ENCODE data around the gene KCNAB1.
"Not testable (repeated sequence)": the region's sequence is repeated elsewhere in the genome, so short reads cannot be mapped to it uniquely, and the experiment has no call there.

Gene KCNAB1

DNA sequence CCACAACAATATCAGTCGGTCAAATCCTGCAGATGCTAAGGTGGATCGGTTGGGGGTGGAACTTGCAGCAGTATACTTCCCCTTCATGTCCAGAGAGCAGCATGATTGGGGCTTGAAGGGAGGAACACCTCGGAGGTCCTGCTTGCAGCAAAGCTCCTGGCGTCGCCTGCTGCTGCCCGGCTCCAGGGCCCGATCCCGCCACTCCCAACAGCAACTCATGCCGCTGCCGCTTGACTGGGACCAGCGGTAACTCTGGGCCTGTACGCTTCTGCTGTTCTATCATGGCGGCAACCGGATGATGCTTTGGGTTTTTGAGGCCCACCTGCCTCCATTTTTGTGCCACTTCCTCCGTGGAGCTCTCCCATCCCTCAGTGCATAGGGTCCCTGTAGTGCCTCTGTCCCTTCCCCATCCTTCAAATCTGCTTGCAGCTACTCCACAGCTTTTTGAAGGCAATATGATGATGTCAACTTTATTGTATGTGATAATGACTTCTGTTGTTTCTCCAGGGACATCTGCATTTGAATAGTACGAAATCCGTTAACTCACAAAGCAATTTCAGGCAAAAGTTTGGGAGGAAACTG lies 56.3 kb downstream of the KCNAB1 start:
- no peak for FAIRE-seq

DNA sequence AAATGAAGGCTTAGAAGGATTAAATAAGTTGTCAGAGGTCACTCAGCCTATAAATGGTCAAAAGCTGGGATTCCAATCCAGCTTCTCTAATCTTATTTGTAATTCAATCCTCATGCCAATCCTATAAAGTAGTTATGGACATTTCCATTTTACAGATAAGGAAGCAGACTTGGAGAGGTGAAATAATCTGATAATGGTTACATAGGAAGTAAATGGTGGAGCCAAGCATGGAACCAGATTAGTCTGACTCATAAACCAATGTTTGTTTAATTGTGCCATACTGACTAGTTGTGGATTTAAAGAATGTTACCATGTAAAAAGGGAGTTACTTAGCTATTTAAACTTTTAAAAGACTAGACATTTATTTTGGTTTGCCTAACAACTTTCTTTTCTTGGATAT lies 59.7 kb downstream of the KCNAB1 start:
- no peak for FAIRE-seq

DNA sequence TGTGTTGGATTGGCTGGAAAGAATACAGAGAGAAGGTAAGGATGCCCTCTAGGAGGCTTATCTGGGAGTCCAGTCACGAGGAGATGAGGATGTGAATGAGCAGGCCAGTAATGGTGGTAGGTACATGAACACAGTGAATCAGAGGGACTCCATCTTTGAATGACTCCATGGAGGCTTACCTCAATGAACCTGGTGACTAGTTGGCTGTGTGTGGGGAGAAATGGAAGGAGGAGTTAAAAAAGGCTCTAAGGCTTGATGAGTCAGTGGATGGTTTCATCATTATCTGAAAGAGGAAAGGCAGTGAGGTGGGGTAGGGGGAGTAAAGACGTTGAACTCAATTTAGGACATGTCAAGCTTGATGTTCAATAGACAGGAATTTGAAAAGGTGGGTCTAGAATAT lies 61.1 kb downstream of the KCNAB1 start:
- FAIRE-seq = no peak

DNA sequence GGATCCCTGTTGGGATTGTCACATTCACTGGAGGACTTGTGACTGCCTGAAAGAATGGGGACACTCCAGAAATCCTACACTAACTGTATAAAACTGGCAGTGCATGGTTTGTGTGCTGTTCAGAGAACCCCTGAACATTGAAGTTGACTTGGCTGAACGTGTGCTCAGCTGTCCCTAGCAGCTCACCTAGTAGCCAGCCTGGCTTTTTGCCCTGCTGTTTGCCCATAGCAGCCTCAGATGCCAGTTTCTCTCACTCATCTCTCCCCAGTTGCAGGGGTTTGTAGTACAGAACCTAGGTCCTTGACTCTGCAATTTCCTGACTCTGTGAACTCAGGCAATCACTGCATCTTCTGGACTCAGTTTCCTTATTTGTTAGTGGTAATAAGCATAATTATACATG lies 63.0 kb downstream of the KCNAB1 start:
- FAIRE-seq = no peak

DNA sequence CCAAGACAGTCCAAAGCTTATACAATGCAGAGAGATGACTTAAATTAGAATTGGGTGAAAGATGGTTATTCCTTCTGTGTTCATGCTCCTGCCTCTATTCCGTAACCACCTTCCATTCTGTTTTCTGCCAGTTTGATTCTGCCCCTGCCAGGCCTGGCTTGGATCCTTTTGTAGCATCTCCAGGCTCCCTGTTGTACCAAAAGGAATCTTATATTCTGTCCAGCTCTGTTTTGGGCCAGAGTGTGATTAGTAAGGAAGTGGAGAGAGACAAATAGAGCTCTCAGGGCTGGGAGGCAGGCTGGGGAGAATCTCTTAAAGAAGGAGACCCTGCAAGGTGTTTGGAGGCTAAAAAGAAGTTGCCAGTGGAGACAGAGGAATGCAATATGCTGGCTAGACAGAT lies 63.8 kb downstream of the KCNAB1 start:
- no peak for FAIRE-seq

DNA sequence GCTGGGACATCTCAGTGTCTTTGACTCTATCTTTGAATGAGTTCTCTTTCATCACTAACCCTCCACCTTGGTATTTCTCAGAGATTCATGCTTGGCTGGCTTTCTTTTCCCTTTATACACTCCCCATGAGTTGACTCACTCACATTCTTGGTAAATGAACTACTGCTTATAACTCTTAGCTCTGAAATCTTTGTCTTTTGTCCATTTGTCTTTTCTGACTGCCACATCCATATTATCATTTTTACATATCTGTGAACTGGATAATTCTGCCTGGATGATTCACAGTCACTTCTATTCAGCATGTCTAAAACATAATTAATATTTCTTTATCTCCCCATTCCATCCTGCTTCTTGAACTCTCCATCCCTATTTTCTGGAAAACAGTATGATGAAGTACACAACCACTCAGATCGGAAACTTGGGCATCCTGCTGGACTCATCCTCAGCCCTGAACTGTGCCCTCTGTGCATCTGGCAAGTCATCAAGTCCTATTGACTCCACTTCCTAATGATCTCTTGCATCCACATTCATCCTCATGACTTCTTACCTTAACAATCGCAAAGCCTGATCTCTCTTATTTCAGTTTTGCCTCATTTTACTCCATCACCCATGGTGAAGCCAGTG lies 66.9 kb downstream of the KCNAB1 start:
- FAIRE-seq = no peak

DNA sequence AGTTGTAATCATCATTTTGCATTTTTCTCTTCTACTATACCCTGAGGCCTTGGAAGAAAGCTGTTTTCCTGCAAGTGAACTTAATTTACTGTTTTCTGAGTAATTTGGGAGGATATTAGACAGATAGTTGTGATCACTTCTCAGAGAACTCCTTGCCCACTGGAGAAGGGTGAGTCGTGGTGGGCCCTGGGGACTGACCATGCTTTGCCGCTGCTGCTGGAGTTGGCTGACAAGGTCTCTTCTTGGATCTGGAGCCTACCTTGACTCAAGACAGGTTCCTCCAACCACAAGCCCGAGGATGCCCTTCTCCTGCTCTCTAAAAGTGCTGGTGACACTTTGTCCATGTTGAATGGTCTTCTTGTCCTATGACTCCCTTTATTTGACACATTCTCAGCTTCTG lies 68.4 kb downstream of the KCNAB1 start:
- no peak for FAIRE-seq

DNA sequence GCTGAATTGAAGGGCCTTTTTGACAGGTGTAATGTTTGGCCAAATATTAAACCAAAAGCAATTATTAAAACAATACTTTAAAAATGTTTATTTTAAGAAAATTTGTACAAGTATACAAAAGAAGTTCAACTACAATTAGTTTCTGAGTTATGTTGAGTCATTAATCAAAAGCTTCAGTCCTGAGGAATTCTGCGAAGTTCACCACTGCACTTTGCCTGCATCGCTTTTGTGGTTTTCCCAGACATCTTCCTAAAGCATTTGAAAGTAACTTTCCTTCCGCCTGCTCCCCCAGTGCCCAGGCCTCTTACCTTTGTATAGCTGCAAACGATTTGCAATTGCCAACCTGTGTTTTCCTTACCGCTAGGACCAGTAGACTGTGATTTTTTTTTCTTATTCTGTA lies 69.5 kb downstream of the KCNAB1 start:
- FAIRE-seq = no peak

DNA sequence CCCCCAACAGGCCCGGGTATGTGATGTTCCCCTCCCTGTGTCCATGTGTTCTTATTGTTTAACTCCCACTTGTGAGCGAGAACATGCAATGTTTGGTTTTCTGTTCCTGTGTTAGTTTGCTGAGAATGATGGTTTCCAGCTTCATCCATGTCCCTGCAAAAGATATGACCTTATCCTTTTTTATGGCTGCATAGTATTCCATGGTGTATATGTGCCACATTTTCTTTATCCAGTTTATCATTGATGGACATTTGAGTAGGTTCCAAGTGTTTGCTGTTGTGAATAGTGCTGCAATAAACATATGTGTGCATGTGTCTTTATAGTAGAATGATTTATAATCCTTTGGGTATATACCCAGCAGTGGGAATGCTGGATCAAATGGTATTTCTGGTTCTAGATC lies 74.6 kb downstream of the KCNAB1 start:
- not testable (repeated sequence) for FAIRE-seq

DNA sequence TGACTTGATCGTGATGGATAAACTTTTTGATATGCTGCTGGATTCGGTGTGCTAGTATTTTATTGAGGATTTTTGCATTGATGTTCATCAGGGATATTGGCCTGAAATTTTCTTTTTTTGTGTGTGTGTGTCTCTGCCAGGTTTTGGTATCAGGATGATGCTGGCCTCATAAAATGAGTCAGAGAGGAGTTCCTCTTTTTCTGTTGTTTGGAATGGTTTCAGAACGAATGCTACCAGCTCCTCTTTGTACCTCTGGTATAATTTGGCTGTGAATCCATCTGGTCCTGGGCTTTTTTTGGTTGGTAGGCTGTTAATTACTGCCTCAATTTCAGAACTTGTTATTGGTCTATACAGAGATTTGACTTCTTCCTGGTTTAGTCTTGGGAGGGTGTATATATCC lies 76.8 kb downstream of the KCNAB1 start:
- FAIRE-seq = not testable (repeated sequence)

DNA sequence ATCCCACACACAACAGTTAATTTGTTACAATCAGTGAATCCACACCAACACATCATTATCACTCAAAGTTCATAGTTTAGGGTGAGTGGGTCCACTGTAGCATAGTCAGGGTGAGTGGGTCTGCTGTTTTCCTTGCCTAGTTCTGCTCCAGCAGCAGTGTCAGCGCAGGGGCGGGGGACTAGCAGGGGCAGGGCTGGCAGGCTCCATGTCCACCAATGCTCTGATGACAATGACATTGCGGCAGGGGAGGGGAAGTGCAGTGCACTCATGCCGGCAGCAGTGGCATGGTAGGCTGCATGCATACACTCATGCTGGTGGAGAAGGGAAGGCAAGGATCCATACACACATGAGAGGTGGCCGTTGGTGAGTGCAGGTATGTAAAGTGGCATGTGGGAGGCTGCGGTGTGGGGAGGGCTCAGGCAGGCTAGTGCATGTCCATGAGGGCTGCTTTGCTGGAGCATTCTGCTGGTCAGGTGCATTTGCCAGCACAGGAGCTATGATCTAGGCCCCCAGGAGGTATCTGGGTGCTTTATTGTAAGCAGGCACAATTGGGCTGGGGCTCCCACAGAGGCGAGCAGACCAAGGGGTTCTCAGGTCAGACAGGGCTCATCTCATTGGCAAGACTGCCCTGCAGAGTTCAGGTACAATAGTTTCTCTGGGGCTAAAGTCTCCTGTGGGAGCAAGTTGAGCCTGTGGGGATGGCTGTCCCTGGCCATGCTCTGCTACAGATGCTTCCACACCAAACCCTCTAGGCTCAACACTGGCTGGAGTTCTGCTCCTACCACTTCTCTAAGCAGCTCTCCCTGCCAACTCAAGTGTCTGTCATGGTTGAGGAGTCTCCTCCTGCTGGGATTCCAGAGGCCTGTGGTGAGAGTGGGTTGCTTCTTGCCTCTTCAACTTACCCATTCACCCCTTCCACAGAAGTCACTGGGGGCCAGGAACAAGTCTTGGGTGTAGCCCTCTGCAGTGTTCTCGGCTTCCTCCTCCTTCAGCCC lies 81.3 kb downstream of the KCNAB1 start:
- FAIRE-seq = no peak

DNA sequence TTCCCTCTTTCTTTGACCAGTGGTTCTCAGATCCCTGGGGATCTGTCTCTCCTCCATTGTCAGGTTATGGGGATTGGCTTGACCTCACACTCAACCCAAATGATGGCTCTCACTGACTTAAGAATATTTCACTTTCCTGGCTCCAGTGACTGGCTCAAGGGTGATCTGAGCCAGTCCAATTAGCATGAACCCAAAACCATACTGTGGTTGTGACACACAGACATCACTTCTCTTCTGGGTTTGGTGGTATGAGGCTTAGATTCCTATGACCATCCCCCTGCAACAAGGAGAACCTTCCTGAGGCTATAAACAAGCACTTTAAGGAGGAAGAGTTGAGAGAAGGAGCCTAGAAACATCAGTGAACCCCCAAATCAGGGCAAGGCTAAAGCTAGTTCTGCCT lies 85.8 kb downstream of the KCNAB1 start:
- FAIRE-seq = no peak

DNA sequence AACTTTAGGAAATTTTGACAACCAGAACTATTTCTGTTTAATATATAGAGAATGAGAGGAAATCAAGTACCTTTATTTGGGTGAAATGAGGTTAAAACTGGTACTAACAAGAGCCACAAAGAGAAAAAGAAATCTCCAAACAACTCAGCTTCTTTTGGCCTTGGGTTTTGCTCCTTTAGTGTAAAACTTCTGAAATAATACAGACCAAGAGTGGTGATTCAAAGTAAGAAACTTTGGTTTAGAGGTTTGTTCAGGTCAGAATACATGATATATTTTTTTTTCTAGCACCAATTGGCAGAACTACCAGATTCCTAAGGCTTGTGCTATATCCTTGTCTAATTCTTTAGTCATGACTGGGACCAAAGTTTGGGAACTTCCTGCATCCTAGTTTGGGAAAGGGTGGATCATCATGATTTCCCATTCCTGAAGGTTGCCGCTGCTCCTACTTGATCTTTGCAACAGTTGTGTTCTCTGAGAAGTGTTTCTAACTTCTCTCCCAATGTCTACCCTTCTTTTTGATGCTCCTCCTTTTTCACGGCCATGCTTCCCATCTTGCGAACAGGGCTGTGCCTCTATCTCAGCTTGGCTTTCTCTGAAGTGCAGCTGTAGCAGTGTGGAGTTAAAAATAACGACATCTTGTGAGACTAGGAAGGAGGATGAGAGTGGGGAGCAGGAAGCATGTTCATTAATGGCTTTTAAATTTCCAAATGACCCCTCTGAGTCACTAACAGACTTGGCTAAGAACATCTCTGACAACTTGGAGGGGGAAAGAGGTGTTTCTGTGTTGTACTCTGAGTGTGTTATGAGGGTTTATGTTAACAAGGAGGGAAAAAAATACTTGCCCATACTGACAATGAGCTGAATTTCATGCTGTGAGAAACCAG lies 87.7 kb downstream of the KCNAB1 start:
- FAIRE-seq = no peak

DNA sequence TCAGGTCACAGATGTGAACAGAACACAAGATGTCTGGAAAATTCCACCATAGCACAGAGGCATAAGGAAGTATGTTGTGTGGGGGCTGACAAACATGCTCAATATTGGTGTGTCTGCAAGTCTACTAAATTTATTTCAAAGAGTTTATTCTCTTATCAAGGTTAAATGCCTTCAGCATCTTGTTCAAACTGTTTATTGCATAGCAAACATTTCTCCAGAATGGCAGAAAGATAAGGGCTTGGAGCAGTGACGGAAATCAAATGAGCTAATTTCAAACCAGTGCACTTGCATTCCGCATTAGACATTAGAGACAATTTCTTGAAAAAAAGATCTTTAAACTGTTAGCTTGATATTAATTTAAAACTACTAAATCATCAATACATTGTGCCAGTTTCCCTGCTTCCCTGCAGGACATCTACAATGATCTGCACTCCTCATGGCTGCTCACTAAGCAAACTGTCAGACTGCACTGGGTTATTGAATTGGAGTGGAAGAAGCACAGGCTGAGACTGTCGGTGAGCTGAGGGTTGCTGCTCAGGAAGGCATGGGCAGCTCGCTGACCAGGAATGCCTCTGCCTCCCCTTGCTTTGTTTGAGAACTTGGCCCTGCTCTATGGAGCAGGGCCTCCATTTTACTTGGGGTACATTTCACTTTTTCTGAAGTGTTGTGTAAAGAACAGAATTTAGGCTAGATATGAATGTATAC lies 89.4 kb downstream of the KCNAB1 start:
- no peak for FAIRE-seq

DNA sequence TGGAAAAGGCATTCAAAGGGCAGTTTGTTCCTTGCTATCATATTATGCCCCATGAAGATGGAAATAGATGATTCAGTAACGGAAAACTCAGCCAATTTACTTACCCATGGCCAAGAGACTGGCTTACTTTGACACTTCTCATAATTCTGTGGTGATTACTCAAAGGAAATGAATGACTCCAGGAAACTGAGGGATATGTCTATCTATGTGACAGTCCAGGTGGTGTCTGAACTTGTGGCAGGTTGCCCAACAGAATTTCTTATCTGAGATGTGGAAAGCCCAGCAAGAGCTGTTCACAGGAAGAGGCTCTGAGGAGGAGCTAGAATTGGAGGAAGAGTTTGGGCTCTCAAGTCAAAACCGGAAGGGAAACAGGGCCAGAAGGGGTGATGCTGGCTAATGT lies 91.2 kb downstream of the KCNAB1 start:
- FAIRE-seq = no peak

DNA sequence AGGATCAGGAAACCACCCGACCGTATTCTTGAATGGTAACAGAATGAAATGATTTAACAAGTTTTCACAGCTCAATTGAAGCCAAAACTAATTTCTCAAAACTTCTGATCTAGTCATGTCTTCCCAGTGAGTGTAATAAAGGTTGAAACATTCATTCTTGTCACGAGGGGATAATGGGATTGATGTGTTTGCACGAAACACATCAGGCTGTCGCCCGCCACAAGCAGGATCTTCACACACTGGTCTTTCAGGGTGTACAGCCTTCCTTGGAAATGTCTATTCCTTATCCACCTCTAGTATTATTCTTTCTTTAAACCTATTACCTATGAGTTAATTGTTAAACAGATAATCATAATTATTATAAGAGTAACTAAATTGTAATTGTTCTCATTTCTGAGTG lies 94.3 kb downstream of the KCNAB1 start:
- no peak for FAIRE-seq

DNA sequence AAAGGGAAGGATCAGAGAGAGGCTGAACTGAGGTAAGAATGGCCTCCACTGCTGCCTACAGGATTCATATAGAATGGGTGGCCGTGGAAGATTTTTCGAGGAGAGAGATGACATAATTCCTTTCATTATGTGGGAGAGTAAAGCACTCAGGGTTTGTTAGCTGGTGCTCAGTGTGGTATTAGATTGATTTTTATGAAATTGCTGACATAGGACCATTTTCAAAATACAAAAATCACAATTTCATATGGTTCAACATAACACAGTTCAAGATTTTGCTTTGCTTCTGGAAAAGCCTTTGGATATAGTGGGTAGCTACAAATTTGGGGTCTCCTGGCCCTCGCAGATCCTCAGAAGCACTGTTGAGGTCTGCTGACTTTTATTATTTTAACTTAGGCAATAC lies 95.4 kb downstream of the KCNAB1 start:
- no peak for FAIRE-seq

DNA sequence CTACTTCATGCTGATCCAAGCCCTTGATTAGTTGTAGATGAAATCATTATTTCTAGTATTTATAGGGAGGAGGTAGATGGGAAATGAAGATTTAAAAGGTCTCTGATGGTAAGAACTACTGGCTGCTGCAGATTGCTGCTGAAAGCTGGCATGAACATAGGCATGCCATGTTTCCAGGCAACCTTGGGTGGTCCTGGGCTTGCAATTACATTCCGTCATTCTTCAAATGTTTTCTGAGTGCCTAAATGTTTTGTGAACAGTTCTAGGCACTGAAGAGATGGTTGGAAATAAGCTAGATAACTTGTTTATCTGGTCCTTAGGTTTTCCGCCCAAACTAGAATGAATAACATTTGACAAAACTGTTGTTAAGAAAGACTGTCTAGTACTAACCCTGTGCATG lies 95.8 kb downstream of the KCNAB1 start:
- FAIRE-seq = no peak

DNA sequence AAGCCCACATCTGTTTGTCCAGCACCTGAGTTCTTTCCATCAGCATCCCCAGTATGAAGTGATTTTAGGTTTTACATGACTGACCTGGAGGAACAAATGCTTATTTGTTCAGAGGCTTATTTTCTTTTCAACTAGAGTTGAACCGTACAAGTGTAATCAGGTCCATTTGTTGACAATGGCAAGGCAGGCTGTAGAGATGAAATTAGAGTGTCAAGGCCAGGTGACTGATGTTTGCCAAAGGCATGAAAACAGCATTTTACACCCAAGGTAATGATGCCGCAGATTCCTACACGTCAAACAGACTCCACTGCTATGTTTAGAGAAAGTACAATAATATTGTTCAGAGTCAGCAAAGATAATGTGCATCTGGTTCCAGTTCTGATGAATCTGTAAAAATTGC lies 96.5 kb downstream of the KCNAB1 start:
- no peak for FAIRE-seq

DNA sequence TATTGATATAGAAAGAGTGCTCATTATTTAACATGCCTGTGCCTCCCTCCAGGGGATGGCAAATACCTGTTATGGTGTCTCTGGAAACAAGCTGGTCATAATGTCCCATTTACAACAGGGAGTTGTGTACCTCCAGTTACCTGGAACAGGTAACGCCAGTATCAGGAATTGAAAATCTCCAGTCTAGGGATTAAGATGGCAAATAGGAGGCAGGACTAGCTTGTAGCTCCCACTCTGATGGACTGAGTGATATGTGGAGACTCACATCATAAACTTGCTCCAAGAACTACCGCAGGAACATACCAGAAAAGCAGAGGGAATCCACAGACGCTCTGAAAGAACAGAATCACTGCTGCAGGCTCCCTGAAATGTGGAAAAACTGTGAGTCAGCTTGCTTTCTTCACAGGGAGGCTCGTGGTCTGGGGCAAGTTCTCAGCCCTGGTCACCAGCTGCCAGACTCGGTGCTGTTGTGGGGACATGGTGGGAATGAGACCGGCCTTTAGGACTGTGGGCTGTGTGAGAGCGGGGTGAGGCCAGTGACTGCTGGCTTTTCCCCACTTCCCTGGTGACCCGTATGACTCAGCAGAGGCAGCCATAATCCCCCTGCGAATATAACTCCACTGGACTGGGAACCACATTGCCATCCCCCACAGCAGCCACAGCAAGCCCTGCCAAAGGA lies 97.4 kb downstream of the KCNAB1 start:
- no peak for FAIRE-seq

DNA sequence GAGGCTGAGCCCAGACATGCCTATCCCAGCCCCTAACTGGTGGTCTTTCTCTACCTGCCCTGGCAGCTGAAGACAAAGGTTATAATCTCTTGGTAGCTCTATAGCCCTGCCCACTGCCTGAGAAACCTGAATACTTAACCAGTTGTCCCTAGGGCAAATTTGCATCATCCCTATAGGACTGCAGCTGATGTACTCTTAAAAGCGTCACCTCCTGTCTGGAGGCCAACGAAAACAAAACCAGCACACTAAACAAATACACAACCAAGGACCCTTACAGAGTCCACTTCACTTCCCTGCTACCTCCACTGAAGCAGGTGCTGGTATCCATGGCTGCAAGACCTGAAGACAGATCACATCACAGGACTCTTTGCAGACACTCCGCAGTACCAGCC lies 98.0 kb downstream of the KCNAB1 start:
- FAIRE-seq = no peak

DNA sequence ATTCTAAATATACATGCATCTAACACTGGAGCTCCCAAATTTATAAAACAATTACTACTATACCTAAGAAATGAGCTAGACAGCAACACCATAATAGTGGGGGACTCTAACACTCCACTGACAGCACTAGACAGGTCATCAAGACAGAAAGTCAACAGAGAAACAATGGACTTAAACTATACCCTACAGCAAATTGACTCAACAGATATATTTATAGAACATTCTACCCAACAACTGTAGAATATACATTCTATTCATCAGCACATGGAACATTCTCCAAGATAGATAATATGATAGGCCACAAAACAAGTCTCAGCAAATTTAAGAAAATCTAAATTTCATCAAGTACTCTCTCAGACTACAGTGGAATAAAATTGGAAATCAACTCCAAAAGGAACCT lies 102.0 kb downstream of the KCNAB1 start:
- FAIRE-seq = not testable (repeated sequence)

Measured in A204.1 (cell line).